Measurements from ENCODE around the gene UBE2L3. TPM values are rescaled to one million over a fixed set of nuclear protein-coding genes. Genes with fewer than 3 reads are reported as not detected.

UBE2L3 gene
- total and polyA plus RNA-seq, 10 of the 15 experiments (the other 5 are each of a cell fraction or from before 2014, with no cell fraction given): 55.7 to 168 (median 113) TPM

GRCh38 chr22:21657360-21658032, 90.0 kb downstream of the UBE2L3 start (continued):
- TF ChIP-seq, protein P1, sequence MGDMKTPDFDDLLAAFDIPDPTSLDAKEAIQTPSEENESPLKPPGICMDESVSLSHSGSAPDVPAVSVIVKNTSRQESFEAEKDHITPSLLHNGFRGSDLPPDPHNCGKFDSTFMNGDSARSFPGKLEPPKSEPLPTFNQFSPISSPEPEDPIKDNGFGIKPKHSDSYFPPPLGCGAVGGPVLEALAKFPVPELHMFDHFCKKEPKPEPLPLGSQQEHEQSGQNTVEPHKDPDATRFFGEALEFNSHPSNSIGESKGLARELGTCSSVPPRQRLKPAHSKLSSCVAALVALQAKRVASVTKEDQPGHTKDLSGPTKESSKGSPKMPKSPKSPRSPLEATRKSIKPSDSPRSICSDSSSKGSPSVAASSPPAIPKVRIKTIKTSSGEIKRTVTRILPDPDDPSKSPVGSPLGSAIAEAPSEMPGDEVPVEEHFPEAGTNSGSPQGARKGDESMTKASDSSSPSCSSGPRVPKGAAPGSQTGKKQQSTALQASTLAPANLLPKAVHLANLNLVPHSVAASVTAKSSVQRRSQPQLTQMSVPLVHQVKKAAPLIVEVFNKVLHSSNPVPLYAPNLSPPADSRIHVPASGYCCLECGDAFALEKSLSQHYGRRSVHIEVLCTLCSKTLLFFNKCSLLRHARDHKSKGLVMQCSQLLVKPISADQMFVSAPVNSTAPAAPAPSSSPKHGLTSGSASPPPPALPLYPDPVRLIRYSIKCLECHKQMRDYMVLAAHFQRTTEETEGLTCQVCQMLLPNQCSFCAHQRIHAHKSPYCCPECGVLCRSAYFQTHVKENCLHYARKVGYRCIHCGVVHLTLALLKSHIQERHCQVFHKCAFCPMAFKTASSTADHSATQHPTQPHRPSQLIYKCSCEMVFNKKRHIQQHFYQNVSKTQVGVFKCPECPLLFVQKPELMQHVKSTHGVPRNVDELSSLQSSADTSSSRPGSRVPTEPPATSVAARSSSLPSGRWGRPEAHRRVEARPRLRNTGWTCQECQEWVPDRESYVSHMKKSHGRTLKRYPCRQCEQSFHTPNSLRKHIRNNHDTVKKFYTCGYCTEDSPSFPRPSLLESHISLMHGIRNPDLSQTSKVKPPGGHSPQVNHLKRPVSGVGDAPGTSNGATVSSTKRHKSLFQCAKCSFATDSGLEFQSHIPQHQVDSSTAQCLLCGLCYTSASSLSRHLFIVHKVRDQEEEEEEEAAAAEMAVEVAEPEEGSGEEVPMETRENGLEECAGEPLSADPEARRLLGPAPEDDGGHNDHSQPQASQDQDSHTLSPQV (IDR thresholded peaks at IDR 0.05): no peak
- peak; percentile 79 for TF ChIP-seq POLR2A (IDR thresholded peaks at IDR 0.05; ENCODE audit: low read depth, low read length)
- TF ChIP-seq IKZF1 (conservative IDR thresholded peaks at IDR 0.05): peak; percentile 95
- no peak for TF ChIP-seq CREB1 (IDR thresholded peaks at IDR 0.05; ENCODE audit: low read depth)
- TF ChIP-seq, protein P2, sequence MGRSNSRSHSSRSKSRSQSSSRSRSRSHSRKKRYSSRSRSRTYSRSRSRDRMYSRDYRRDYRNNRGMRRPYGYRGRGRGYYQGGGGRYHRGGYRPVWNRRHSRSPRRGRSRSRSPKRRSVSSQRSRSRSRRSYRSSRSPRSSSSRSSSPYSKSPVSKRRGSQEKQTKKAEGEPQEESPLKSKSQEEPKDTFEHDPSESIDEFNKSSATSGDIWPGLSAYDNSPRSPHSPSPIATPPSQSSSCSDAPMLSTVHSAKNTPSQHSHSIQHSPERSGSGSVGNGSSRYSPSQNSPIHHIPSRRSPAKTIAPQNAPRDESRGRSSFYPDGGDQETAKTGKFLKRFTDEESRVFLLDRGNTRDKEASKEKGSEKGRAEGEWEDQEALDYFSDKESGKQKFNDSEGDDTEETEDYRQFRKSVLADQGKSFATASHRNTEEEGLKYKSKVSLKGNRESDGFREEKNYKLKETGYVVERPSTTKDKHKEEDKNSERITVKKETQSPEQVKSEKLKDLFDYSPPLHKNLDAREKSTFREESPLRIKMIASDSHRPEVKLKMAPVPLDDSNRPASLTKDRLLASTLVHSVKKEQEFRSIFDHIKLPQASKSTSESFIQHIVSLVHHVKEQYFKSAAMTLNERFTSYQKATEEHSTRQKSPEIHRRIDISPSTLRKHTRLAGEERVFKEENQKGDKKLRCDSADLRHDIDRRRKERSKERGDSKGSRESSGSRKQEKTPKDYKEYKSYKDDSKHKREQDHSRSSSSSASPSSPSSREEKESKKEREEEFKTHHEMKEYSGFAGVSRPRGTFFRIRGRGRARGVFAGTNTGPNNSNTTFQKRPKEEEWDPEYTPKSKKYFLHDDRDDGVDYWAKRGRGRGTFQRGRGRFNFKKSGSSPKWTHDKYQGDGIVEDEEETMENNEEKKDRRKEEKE (IDR thresholded peaks at IDR 0.05): no peak
- no peak for TF ChIP-seq POU2F2 (IDR thresholded peaks at IDR 0.05; ENCODE audit: borderline replicate concordance, low read depth, low read length)
- TF ChIP-seq, protein P3, sequence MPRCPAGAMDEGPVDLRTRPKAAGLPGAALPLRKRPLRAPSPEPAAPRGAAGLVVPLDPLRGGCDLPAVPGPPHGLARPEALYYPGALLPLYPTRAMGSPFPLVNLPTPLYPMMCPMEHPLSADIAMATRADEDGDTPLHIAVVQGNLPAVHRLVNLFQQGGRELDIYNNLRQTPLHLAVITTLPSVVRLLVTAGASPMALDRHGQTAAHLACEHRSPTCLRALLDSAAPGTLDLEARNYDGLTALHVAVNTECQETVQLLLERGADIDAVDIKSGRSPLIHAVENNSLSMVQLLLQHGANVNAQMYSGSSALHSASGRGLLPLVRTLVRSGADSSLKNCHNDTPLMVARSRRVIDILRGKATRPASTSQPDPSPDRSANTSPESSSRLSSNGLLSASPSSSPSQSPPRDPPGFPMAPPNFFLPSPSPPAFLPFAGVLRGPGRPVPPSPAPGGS (IDR thresholded peaks at IDR 0.05; ENCODE audit: borderline replicate concordance, insufficient read depth, low read depth, low read length, poor library complexity, severe bottlenecking): no peak
- TF ChIP-seq ELK1 (IDR thresholded peaks at IDR 0.05; ENCODE audit: low read depth, low read length): 0 out of 2 replicates have a peak, but pooled peaks have one; percentile 40
- peak; percentile 64; the same call in 1 of the 2 replicates for TF ChIP-seq MXI1 (IDR thresholded peaks at IDR 0.05; ENCODE audit: low read depth, low read length)
- peak; percentile 43; the same call in 1 of the 2 replicates for TF ChIP-seq MTA3 (IDR thresholded peaks at IDR 0.05; ENCODE audit: borderline replicate concordance, low read length)
- TF ChIP-seq BACH1 (IDR thresholded peaks at IDR 0.05; ENCODE audit: borderline replicate concordance): peak; percentile 58; the same call in 1 of the 2 replicates
- no peak for TF ChIP-seq MEF2B (IDR thresholded peaks at IDR 0.05; ENCODE audit: partially characterized antibody, poor library complexity, severe bottlenecking)
- TF ChIP-seq GATAD2B (conservative IDR thresholded peaks at IDR 0.05; ENCODE audit: low read depth): peak; percentile 61; the same call in 1 of the 2 replicates
- TF ChIP-seq ZNF687 (IDR thresholded peaks at IDR 0.05): peak; percentile 83
- TF ChIP-seq EED (IDR thresholded peaks at IDR 0.05; ENCODE audit: low read depth): no peak
